ENCODE measurements around the gene RGCC. TPM values are rescaled to one million over a fixed set of nuclear protein-coding genes. Genes with fewer than 3 reads are reported as not detected.

Gene RGCC
- total RNA-seq, 1 donor from 2014 or later = 1.6 TPM

- H3K4me3 Mint-ChIP-seq (ENCODE audit: unreplicated experiment) = no peak overlapping the region
- DNase-seq (ENCODE audit: extremely low spot score, unreplicated experiment) = peak; percentile 56
- no peak overlapping the region for H3K27ac Mint-ChIP-seq (ENCODE audit: unreplicated experiment)
- peaks cover 15% of the 10 kb centered on the region for H3K27me3 Mint-ChIP-seq (ENCODE audit: unreplicated experiment)
- no peaks in the 10 kb centered on the region for H3K9me3 Mint-ChIP-seq (ENCODE audit: unreplicated experiment)
- H3K36me3 Mint-ChIP-seq (ENCODE audit: unreplicated experiment) = no peaks in the 10 kb centered on the region
- TF ChIP-seq CTCF (IDR thresholded peaks at IDR 0.05) = no peak
- H3K4me1 Mint-ChIP-seq (ENCODE audit: unreplicated experiment) = no peaks in the 10 kb centered on the region
Observed at GRCh38 chr13:41513600-41513999, 56.2 kb downstream of the RGCC start.

GRCh38 chr13:41514853-41515395, 57.6 kb downstream of the RGCC start:
- Mint-ChIP-seq H3K4me3 (ENCODE audit: unreplicated experiment) (no peak overlapping the region), H3K27ac (ENCODE audit: unreplicated experiment) (no peak overlapping the region), H3K4me1 (ENCODE audit: unreplicated experiment) (no peaks in the 10 kb centered on the region), H3K27me3 (ENCODE audit: unreplicated experiment) (peaks cover 12% of the 10 kb centered on the region), H3K9me3 (ENCODE audit: unreplicated experiment) (no peaks in the 10 kb centered on the region), H3K36me3 (ENCODE audit: unreplicated experiment) (no peaks in the 10 kb centered on the region)
- peak; percentile 60 for DNase-seq (ENCODE audit: extremely low spot score, unreplicated experiment)
- no peak for TF ChIP-seq CTCF (IDR thresholded peaks at IDR 0.05)

- peaks cover 9% of the 10 kb centered on the region for H3K27me3 Mint-ChIP-seq (ENCODE audit: unreplicated experiment)
- H3K27ac Mint-ChIP-seq (ENCODE audit: unreplicated experiment) = no peak overlapping the region
- H3K9me3 Mint-ChIP-seq (ENCODE audit: unreplicated experiment) = no peaks in the 10 kb centered on the region
- H3K36me3 Mint-ChIP-seq (ENCODE audit: unreplicated experiment) = no peaks in the 10 kb centered on the region
- H3K4me3 Mint-ChIP-seq (ENCODE audit: unreplicated experiment) = no peak overlapping the region
- DNase-seq (ENCODE audit: extremely low spot score, unreplicated experiment) = peak; percentile 83
- no peak for TF ChIP-seq CTCF (IDR thresholded peaks at IDR 0.05)
- H3K4me1 Mint-ChIP-seq (ENCODE audit: unreplicated experiment) = no peaks in the 10 kb centered on the region
Observed at GRCh38 chr13:41515491-41516139, 58.3 kb downstream of the RGCC start.

- H3K27ac Mint-ChIP-seq (ENCODE audit: unreplicated experiment) = no peak overlapping the region
- no peak overlapping the region for H3K4me3 Mint-ChIP-seq (ENCODE audit: unreplicated experiment)
- H3K9me3 Mint-ChIP-seq (ENCODE audit: unreplicated experiment) = no peaks in the 10 kb centered on the region
- peaks cover 4% of the 10 kb centered on the region for H3K27me3 Mint-ChIP-seq (ENCODE audit: unreplicated experiment)
- TF ChIP-seq CTCF (IDR thresholded peaks at IDR 0.05) = no peak
- H3K4me1 Mint-ChIP-seq (ENCODE audit: unreplicated experiment) = no peaks in the 10 kb centered on the region
- no peaks in the 10 kb centered on the region for H3K36me3 Mint-ChIP-seq (ENCODE audit: unreplicated experiment)
- DNase-seq (ENCODE audit: extremely low spot score, unreplicated experiment) = peak; percentile 66
Observed at GRCh38 chr13:41516166-41516565, 58.8 kb downstream of the RGCC start.

GRCh38 chr13:41516760-41517159, 59.4 kb downstream of the RGCC start:
- Mint-ChIP-seq H3K27ac (ENCODE audit: unreplicated experiment) (no peak overlapping the region), H3K36me3 (ENCODE audit: unreplicated experiment) (no peaks in the 10 kb centered on the region), H3K4me1 (ENCODE audit: unreplicated experiment) (no peaks in the 10 kb centered on the region), H3K9me3 (ENCODE audit: unreplicated experiment) (no peaks in the 10 kb centered on the region), H3K4me3 (ENCODE audit: unreplicated experiment) (no peak overlapping the region), H3K27me3 (ENCODE audit: unreplicated experiment) (no peaks in the 10 kb centered on the region)
- peak; percentile 19 for DNase-seq (ENCODE audit: extremely low spot score, unreplicated experiment)
- no peak for TF ChIP-seq CTCF (IDR thresholded peaks at IDR 0.05)

All from osteocyte (in vitro differentiated cells).